Activated CD8-positive, alpha-beta memory T cell treated with anti-CD3 and anti-CD28 coated beads, Interleukin-2, amount 50 U/mL, for 4 hours (primary cell): ENCODE measurements around the gene CADM1.

Experiments used
- DNase-seq: peaks from one replicate; pipeline ENCODE4 v3.0.0-alpha.2; 2020

Gene CADM1

DNA sequence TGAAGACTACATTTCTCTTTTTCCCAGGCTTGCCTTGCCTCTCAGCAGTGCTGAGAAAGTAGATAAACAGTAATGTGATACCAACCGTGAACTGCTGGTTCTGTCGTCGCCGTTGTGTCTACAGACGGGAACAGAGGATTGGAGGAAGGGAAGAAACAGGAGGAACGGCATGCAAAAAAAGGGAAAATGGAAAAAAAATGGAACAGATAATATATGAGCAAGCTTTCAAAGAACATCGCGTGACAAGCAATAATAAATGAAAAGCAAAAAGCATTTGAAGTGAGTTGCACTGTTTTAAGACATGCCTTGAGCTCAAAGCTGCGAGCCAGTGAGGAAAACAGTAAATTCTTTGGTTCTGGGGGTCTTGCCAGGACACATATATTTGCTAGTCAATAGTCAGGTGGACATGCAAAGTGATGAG, 305.9 kb downstream of the CADM1 start:
- DNase-seq: no peak

DNA sequence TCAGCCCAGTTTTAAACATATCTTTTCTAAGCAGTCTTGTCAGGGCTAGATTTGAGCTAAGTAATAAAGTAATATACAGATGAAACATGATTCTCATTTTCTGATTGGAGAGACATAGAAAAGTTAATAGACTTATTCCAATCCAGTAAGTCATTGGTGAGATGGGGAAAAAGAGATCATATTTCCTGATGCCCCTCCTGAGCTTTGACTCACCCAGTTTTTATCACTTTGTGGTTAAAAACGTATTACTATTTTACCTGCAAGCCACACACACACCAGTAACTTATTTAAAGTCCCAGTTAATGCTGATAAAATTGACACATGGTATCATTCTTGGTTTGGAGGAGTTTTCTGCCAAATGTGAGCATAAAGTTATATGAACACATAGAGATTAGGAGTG, 306.8 kb downstream of the CADM1 start:
- DNase-seq: no peak

DNA sequence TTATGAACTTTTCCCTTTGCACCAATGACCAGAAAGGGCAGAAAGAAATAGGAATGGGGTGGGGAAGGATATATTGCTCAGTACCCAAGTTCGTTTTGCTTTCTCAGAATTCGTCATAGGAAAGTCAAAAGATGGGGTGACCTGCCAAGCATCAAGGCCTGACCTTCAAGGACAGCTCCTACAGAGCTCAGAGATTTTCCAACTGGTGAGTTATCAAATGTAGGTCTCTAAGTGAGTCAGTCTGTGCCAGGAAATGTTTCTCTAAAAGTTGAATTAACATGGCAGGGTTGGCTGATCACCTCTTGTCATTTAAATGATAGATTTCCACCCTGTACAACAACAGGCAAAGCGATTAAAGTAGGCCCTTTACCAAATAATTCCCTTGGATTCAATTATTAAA, 307.2 kb downstream of the CADM1 start:
- no peak for DNase-seq

DNA sequence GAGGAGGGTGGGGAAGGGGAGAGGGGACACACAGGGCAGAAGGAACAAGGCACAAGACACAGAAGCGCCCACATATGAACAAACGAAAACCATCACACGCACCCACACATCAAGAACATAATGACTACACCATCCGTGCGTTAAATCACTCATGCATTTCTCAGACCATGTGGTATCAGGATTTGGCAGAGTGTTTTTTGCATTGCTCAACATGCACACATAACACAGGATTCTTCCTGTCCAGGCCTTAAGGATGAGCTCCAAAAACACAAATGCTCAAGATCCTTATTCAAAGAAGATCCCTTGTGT, 309.5 kb downstream of the CADM1 start:
- no peak for DNase-seq

DNA sequence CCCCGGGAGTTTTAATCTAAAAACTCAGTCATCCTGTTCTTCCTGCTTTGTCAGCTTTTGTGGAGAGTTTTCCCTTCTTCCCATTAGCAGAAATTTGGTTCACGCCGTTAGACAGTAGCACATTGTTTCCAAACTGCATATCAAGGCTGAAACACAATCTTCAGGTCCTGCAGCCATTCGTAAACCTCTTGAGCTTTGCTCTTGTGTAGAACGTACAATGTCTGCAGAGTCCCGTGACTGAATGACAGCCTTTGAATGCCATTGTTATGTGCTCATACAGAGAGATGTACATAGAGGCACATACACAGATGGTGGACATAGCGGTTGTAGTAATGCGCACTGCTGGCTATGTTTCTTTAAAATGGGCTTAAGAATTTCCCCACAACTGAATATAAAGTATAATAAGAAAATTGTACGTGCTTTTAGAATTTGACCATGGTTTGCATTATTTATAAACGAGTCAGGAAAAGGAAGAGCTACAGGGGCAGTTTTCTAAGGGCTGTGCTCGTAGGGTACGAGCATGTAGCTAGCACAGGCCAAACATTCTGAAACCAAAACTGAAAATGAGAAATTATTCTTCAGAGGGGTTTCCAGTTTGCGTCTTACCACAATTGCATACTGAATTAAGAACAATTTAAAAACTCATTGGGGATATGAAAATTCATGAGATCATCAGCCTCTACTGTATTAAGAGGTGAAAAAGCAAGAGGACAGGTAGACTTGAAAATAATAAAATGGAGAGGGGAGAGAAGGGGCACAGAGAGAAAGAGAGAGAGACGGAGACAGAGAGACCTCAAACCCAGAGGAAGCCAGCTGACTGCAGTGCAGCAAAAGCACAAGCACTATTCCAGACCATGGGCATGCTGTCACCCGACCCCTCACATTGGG, 310.1 kb downstream of the CADM1 start:
- DNase-seq: no peak

DNA sequence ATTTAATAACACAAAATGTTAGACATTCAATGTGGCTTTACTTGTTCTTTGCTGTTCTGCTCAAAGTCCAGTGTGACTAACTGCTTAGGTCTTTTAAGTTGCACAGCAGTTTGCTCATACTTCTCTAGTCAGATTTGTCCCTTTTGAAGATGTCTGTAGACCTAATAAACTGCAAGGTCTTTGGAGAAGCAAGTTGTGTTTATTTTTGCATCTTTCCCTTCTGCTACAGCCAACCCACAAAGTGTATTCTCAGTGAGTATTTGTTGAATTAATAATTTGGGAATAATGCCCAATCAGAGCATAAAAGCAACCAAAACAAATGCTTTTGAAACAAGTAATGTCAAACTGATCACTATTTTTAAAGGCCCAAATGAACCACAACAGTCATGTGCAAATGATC, 312.5 kb downstream of the CADM1 start:
- DNase-seq: no peak

DNA sequence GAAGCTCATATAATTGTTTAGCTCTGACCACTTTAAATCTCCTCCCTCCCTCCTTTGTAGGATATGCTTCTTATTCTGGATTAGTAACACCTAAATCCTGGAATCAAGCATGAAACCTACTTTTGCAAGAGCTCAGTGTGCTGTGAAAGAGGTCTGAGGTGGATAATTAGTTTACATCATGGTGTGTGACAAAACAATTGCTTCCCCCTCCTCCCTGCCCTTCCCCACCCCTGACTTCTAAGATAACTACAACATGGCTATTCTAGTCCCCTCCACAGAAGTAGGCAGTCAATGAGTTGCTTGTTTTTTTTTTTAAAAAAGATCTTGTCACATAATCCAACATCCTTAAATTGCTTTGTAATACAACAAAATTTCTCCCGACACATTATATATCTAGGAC, 314.0 kb downstream of the CADM1 start:
- DNase-seq: no peak

DNA sequence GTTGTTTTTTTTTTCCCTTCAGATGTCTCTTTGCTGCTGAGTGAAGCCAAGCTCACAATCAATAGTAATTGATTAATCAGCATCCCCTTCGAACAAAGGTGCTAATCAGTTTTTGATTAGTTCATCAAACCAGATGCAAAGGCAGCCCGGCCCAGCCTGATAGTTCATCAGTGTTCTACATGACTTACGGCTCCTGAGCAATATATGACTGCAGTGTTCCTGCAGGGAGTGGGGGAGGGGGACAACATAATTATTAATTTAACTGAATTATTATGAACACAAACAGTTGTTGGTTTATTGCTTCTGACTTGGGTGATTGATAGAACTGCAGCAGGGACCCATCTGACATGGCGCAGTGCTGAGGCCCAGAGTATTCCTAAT, 315.3 kb downstream of the CADM1 start:
- DNase-seq: no peak

DNA sequence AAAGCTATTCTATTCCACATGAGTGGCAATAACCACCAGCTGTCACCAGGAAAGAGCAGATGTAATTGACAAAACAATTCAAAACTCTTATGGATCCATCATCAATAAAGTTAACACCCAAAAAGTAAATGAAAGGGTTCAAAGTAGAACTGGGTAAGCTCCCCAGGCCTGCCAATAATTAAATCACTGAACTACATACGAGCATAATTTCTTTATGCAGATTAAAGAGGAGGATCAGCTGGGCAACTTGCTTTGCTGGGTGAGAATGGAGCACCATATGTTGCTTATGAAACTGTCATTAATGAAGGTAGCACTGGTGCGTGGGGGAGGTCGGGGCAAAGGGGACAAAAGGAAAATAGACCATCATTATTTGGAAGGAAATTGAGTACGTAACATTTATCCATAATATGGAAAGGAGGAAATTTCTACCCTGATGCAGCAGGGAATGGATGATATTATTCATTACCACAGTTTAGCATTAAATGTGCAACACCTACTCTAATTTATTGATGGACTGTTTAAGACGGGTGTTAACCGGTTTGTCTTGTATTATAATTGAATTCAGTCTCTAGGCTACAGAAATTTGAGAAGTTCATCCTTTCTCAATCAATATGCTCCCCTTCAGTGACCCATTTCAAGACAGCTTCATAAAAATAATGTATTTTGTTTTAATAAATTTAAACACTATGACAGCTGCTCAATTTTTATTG, 315.9 kb downstream of the CADM1 start:
- no peak for DNase-seq

DNA sequence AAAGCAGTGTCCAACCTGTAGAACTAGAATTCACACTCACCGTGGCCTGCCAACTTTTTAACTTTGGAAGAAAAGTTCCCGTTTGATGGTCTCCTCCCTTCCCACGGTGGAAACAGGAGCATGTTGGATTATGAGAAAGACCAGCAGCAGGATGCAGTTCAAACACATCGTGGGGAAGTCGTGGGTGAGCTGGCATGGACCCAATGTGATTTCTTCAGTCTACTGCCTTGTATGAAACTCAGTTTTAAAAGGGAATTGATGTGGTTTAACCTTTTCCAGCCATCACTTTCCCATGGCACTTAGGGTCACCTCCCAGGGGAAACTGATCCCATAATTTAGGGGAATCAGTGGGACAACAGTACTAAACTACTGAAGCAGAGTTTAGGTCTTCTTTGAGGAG, 318.3 kb downstream of the CADM1 start:
- DNase-seq: no peak

DNA sequence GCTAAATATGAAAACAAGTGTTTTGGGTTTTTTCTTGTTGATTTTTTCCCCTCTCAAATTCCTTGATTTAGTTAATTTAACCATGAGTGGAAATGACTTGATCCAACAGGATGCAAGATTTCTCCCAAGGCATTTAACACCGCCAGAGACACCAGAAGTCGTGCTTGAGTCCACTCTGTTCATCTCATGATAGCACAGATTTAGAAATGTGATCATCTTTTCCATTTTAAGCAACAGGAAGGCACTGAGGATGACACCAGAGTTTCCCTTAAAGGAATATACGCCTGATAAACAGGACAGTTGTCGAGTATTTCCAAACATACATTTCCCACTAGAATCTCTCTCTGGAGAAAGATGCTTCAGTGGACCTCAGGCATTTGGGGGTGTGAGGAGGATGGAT, 318.7 kb downstream of the CADM1 start:
- no peak for DNase-seq

DNA sequence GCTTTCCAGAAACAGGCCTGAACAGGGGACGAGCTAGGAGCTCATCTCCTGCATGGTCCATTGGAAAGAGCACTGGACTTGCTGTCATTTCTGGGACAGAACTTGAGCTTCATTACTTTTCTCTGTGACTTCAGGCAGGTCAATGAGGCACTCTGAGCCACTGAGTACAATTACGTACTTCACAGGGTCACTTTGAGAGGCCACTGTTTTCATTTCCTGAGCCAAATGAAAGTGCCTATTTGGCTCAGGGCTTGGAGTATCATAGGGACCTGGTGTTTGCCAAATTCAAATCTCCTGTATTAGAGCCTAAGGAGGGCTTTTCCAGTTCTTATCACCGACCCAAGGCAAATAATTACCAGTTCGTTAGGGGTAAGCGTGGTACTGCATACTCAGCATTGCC, 319.3 kb downstream of the CADM1 start:
- DNase-seq: no peak

DNA sequence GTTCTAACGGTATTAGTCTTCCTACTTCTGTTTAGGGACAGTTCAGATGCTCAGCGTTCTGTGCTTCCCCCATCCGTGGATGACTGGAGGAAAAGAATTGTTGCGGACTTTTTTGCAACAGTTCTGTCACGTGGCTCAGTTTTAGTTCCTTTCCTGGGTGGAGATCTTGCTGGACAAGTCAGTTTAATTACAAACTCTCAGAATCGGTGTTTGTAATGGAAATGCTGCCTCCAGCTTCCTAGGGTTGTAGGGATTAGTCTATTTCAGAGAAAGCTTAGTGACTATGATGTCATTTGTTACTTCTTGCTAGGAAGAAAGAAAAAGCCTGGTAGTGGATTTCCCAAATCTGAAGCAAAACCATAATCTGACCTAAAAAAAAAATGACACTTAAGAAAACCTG, 320.4 kb downstream of the CADM1 start:
- DNase-seq: no peak

DNA sequence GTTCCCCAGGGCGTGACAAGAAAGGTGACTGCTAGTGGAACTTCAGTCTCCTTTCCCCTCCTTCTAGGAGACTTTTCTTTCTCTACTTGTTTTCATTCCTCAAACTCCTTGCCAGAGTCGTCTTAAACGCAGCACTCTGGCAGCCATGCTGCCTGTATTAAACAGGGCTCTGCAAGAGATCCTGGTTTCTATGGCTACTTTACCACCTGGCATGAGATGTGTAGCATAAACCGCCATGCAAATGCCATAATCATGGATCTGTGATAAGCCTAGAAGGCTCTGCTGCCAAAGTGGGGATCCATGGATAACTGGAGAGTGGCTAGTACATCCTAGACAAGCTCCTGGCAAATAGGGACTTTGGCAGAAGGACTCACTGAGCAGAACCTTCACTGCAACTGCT, 321.1 kb downstream of the CADM1 start:
- DNase-seq: no peak

DNA sequence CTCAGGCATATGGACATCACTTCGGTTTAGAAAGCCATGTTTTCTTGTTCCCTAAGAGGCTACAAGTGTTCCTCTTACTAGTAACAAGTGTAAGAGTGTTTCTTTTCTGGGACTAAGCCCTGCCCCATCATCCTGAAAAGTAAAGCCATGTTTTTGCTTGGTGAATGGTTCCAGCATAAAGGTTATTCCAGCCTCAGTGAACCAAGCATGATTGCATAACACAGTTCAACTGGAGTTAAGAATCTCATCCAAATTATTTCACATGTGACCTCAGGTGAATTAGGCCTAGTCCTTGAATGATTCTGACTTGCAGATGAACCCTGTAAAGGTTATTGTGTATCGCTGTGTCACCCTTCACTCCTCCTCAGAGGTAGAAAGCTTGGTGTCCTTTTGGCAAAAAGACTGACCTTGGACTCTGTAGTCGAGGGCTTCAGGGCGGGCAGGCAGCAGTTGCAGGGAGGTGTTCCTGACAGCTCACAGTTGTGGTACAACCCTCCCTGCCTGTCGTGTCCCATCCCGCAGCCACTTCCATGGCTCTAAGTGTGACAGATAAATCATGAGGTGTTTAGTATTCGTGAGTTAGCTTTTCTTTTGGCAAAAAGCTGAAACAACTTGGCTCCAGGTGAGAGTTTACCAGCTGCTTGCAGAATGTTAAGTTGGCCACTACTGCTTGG, 321.8 kb downstream of the CADM1 start:
- no peak for DNase-seq

DNA sequence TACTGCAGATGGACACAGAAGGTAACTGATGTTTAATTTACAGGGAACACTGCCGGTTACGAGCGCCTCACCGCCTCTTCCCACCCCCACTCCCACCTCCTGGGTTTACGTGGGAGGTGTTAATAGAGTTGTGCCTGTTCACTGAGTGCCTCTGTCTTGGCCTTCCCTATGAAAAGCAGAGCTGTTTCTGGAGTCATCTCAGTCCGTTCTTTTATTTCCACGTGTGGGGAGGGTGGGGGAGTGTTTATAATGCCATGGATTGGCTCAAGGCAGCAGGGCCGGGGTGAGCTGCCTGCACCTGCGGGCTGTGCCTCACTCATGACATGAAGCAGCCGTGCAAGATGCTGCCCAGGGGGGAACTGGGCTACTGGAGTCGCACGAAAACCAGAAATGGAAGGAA, 322.7 kb downstream of the CADM1 start:
- DNase-seq: no peak

DNA sequence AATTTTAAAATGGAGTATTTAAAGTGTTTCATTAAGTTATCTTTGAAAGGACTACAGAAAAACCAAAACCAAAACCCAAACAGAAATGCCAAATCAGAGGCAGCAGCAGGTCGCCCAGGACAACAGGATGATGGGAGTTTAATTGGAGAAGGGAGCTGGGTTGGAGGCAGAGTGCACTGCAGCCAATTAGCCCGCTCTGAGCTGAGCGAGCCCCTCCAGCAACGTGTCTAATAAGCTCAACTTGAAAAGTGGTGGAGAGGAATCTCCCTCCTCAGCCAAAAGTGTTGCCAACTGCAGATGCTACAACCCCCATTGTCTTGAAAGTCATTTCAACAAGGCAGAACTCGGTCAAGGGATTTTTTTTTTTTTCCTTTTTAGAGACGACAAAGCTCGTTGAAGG, 323.9 kb downstream of the CADM1 start:
- no peak for DNase-seq

DNA sequence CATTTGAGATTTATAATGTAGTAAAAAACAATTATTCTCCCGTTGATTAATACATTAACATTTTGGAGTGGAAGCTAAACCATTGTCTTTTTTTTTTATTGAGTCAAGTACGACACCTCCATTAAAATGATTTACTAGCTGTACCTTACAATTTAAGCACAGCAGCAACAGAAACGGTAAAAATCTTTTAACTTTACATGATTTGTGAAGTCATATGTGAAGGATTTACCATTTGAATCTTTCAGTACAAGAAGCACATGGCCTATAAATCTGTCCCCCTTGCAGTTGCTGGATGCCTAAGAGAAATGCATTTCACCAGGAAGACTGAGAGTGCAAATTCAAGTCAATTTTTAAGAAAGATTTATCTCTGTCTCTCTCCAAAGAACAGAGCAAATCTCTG, 324.6 kb downstream of the CADM1 start:
- DNase-seq: no peak

DNA sequence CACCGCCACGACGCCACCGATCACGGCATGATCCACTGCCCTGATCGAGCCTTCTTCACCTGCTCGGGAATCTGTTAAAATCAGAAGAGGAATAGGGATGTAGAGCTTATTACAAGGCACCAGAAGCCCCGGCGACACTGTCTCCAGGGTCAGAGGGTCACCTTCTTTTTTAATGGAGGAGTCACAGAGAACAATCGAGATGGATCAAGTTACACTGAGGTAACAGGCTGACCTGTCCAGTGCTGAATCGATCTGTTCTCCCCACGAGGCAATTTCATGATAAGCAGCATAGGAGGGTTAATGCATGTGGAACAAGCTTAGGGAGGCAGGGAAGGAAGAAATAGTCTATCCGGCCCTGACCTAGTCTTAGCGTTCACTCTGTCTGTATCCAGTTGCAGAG, 325.5 kb downstream of the CADM1 start:
- no peak for DNase-seq

DNA sequence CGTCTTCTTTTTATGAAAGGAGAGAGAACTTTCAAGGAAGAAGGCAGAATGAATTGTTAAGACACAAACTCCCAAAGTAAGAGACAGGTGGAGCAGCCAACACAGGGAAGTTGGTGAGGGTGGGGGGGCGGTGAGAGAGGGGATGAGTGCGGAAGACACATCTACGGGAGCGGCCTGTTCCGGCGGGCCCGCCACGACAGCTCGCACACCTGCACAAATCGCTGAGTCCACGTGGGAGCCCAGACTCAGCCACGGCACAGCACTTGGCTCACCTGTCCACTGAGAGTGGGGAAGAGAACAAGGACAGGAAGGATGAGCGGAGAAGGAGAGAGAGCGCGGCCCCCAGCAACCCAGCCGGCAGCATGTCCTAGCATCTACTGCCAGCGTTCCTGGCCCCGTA, 331.1 kb downstream of the CADM1 start:
- DNase-seq: no peak

DNA sequence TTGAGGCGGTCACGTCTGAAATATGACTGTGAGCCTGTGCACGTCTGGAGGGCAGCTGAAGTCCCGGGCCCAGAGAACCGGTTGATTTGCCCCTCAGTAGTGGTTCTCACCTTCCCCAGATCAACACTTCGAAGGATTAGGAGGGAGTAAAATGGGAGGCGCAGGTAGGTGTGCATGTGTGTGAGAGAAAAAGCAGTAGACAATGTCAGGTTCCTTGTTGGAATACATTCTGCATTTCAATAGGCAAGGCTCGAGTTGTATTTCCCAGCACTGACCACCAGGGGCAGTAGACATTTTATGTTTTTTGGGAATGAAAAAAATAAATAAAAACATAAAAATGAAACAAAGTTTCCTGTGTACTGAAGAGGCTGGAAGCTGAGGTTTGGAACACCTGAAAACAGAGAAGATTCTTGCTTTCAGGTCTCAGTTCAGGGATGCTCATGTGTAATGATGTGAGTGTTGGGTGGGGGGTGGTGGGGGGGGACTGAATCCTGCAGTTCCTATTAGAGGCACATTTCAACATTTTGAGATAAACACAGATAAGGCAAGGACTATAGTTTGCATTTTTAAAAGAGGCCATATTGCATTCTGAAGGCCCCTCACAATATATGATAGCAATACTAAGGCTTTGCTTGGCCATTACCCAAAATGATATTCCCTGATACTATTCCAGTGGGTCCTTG, 333.9 kb downstream of the CADM1 start:
- no peak for DNase-seq

DNA sequence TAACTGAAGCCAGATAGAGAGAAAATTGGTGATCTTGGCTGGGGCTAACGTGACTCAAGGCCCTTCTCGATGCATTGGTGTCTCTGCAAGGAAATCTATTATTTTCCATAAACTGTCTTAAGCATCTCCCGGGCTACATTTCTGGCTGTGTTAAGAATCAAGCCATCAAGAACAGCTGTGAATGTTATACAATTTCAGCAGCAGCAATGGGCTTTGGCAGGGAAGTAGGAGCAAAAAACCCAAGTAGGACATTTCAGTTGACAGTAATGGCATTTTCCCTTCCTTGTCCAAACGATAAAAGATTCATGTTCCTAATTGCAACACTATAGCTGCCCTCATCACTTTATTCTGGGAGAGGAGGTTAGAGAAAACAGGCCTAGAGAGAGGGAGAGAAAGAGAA, 335.0 kb downstream of the CADM1 start:
- no peak for DNase-seq

DNA sequence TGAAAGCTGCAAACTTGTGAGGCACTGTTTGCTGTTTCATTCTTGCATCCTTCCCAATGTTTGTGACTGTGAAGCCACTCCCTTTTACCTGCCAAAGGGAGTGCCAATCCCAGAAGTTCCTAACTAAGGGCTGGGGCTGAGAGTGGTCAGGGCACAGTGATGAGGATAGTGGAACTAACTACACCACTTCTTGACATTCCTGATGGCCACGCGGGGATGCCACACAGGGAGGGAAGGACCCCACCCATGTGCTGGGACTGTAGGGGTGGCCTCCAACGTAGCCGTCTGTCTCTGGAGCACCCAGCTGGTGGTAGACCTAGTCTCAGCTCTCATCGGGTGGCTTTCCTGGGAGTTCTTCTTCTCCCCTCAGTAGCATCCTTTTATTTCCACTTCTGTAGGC, 335.5 kb downstream of the CADM1 start:
- no peak for DNase-seq

DNA sequence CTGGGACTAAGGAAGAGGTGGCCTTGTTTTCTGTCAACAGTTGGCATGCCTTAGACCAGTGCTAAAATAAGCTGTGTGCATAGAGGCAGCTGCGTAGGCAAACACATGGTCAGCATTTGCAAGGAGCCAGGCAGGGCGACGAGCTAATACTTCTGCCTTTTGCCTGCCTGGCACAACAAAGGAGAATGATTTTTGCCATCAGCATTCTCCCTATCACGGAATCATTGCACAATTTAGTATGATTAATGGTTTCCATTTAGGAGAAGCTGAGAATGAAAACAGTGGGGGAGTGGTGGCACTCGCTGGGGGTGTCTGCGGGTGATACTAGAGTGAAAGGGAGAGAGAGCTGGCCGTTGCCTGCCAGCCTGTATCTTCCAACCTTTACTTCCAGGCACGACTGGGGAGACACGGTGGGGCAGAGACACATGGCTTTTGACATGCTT, 336.0 kb downstream of the CADM1 start:
- DNase-seq: no peak
